ENCODE data around the gene TMEM19.
A peak's percentile ranks its signal among the peaks of the same experiment; 100 is the strongest.

The TMEM19 gene

DNA sequence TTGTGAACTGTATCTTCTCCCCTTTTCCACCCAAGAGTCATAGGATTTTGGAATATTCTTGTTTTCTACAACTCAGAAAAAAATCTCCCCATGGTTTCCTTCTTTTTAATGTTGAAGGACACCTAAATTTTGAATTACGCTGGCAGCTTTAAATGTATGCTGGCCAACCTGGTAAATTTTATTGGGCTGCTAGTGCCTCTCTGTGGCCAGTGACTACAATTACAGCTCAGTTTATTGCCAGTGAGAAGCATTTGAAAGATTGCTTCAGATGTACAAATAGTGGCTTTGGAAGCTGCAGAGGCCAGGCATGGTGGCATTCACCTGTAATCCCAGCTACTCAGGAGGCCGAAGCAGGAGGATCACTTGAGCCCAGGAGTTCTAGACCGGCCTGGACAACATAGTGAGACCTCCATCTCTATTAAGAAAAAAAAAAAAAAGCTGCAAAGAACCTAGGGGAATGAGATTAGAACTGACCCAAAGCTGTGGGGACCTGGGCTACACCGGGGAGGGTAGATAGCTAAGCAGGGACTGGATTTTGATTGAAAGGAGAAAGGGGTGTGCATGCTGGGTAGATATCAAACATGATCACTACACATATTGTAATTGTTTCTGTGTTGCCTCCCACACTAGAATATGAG is 61.2 kb downstream of the TMEM19 start:
- H3K9ac ChIP-seq (ENCODE audit: low read length), result no peak overlapping the region
- no peaks in the 10 kb centered on the region for H3K9me3 ChIP-seq (ENCODE audit: insufficient read depth, low read length)
- H3K4me3 ChIP-seq (ENCODE audit: insufficient read depth, low read length, poor library complexity, severe bottlenecking), result no peak overlapping the region
- no peaks in the 10 kb centered on the region for H3K79me2 ChIP-seq (ENCODE audit: insufficient read depth, low read length)
- no peak for TF ChIP-seq EZH2phosphoT487 (conservative IDR thresholded peaks at IDR 0.05; ENCODE audit: low read length)
- TF ChIP-seq, protein P1, sequence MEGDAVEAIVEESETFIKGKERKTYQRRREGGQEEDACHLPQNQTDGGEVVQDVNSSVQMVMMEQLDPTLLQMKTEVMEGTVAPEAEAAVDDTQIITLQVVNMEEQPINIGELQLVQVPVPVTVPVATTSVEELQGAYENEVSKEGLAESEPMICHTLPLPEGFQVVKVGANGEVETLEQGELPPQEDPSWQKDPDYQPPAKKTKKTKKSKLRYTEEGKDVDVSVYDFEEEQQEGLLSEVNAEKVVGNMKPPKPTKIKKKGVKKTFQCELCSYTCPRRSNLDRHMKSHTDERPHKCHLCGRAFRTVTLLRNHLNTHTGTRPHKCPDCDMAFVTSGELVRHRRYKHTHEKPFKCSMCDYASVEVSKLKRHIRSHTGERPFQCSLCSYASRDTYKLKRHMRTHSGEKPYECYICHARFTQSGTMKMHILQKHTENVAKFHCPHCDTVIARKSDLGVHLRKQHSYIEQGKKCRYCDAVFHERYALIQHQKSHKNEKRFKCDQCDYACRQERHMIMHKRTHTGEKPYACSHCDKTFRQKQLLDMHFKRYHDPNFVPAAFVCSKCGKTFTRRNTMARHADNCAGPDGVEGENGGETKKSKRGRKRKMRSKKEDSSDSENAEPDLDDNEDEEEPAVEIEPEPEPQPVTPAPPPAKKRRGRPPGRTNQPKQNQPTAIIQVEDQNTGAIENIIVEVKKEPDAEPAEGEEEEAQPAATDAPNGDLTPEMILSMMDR (IDR thresholded peaks at IDR 0.05; ENCODE audit: insufficient read depth, low read length, poor library complexity, severe bottlenecking), result peak; percentile 78
- H3K9me2 ChIP-seq (replicated peaks; ENCODE audit: insufficient read depth, low read length), result no peaks in the 10 kb centered on the region
- peaks cover 4% of the 10 kb centered on the region; the same call in 1 of the 2 replicates for H3F3A ChIP-seq (ENCODE audit: insufficient read depth)
- no peaks in the 10 kb centered on the region for H4K20me1 ChIP-seq (ENCODE audit: low read depth, low read length)
- no peaks in the 10 kb centered on the region for H3K27me3 ChIP-seq (ENCODE audit: low read length)
- H2AFZ ChIP-seq (ENCODE audit: low read depth, low read length, severe bottlenecking), result peak overlapping the region; percentile 80
- no peaks in the 10 kb centered on the region for H3K36me3 ChIP-seq (ENCODE audit: low read length)
- H3K4me2 ChIP-seq (ENCODE audit: low read depth, low read length, poor library complexity, severe bottlenecking), result no peak overlapping the region
- H3K27ac ChIP-seq (ENCODE audit: low read depth, low read length), result no peak overlapping the region

- H3K4me2 ChIP-seq (ENCODE audit: low read depth, low read length, poor library complexity, severe bottlenecking), result no peak overlapping the region
- H3K79me2 ChIP-seq (ENCODE audit: insufficient read depth, low read length), result no peaks in the 10 kb centered on the region
- no peaks in the 10 kb centered on the region for H3K9me3 ChIP-seq (ENCODE audit: insufficient read depth, low read length)
- no peak overlapping the region for H2AFZ ChIP-seq (ENCODE audit: low read depth, low read length, severe bottlenecking)
- no peaks in the 10 kb centered on the region for H4K20me1 ChIP-seq (ENCODE audit: low read depth, low read length)
- H3K36me3 ChIP-seq (ENCODE audit: low read length), result no peaks in the 10 kb centered on the region
- no peak overlapping the region for H3K27ac ChIP-seq (ENCODE audit: low read depth, low read length)
- H3K27me3 ChIP-seq (ENCODE audit: low read length), result no peaks in the 10 kb centered on the region
- peaks cover 4% of the 10 kb centered on the region; the same call in 1 of the 2 replicates for H3F3A ChIP-seq (ENCODE audit: insufficient read depth)
- H3K4me3 ChIP-seq (ENCODE audit: insufficient read depth, low read length, poor library complexity, severe bottlenecking), result no peak overlapping the region
- H3K9ac ChIP-seq (ENCODE audit: low read length), result no peak overlapping the region
- TF ChIP-seq, protein P1 (IDR thresholded peaks at IDR 0.05; ENCODE audit: insufficient read depth, low read length, poor library complexity, severe bottlenecking), result no peak
- no peak for TF ChIP-seq EZH2phosphoT487 (conservative IDR thresholded peaks at IDR 0.05; ENCODE audit: low read length)
- H3K9me2 ChIP-seq (replicated peaks; ENCODE audit: insufficient read depth, low read length), result no peaks in the 10 kb centered on the region
Measured at GRCh38 chr12:71748081-71748850, 62.4 kb downstream of the TMEM19 start.

DNA sequence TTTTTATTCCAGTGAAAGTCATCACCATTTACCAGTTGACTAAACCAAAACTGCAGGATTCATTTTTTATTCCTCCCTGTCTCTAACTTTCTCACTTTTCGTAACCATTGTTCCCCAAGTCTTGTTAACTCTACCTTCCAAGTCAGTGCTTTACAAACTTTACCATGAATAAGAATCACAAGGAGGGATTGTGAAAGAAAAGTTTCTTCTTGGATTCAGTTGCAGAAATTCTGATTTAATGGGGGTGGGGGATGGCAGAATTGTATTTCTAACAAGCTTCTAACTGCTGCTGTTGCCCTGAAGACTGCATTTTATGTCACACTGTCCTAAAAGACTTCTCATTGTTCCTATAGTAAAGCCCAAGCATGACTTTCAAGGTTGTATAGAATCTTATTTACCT is 63.8 kb downstream of the TMEM19 start:
- TF ChIP-seq, protein P1 (IDR thresholded peaks at IDR 0.05; ENCODE audit: insufficient read depth, low read length, poor library complexity, severe bottlenecking), result no peak
- TF ChIP-seq EZH2phosphoT487 (conservative IDR thresholded peaks at IDR 0.05; ENCODE audit: low read length), result no peak
- H3K9ac ChIP-seq (ENCODE audit: low read length), result no peak overlapping the region
- H3K4me2 ChIP-seq (ENCODE audit: low read depth, low read length, poor library complexity, severe bottlenecking), result no peak overlapping the region

More for the DNA sequence above, 63.8 kb downstream of the TMEM19 start:
- no peak overlapping the region for H3K27ac ChIP-seq (ENCODE audit: low read depth, low read length)
- no peak overlapping the region for H3K4me3 ChIP-seq (ENCODE audit: insufficient read depth, low read length, poor library complexity, severe bottlenecking)
- no peaks in the 10 kb centered on the region for H3K9me3 ChIP-seq (ENCODE audit: insufficient read depth, low read length)
- peaks cover 4% of the 10 kb centered on the region; the same call in 1 of the 2 replicates for H3F3A ChIP-seq (ENCODE audit: insufficient read depth)
- no peaks in the 10 kb centered on the region for H3K79me2 ChIP-seq (ENCODE audit: insufficient read depth, low read length)
- H4K20me1 ChIP-seq (ENCODE audit: low read depth, low read length), result no peaks in the 10 kb centered on the region
- no peaks in the 10 kb centered on the region for H3K9me2 ChIP-seq (replicated peaks; ENCODE audit: insufficient read depth, low read length)
- H2AFZ ChIP-seq (ENCODE audit: low read depth, low read length, severe bottlenecking), result no peak overlapping the region
- no peaks in the 10 kb centered on the region for H3K27me3 ChIP-seq (ENCODE audit: low read length)
- H3K36me3 ChIP-seq (ENCODE audit: low read length), result no peaks in the 10 kb centered on the region

Data from SU-DHL-6 (cell line).